Subcutaneous abdominal adipose tissue (tissue), 5 donors: ENCODE data around the gene PLEKHO2.

Source experiments
- H3K27ac ChIP-seq: one replicate; pipeline ENCODE4 v1.7.0; 2013; ENCODE audit warnings: low read depth, mild to moderate bottlenecking, inconsistent platforms, low read length, moderate library complexity
- H3K27me3 ChIP-seq, 5 donors: one replicate each; pipeline ENCODE4 v1.7.0; 2013; ENCODE audit warnings: low read length in 5 of 5, inconsistent platforms in 1 of 5; ENCODE audit not compliant: control insufficient read depth in 5 of 5, insufficient read depth in 4 of 5
- H3K36me3 ChIP-seq, 5 donors: one replicate each; pipeline ENCODE4 v1.7.0; 2013; ENCODE audit warnings: low read length in 5 of 5; ENCODE audit not compliant: control insufficient read depth in 5 of 5, insufficient read depth in 5 of 5
- H3K4me1 ChIP-seq, 5 donors: one replicate each; pipeline ENCODE4 v1.7.0; 2013; ENCODE audit warnings: low read length in 5 of 5, mild to moderate bottlenecking in 3 of 5, moderate library complexity in 1 of 5; ENCODE audit not compliant: control insufficient read depth in 5 of 5, insufficient read depth in 5 of 5
- H3K4me3 ChIP-seq, 5 donors: one replicate each; pipeline ENCODE4 v1.7.0; 2013; ENCODE audit warnings: low read length in 5 of 5, low read depth in 1 of 5
- H3K9ac ChIP-seq, 5 donors: one replicate each; pipeline ENCODE4 v1.7.0; 2013; ENCODE audit warnings: low read length in 5 of 5, mild to moderate bottlenecking in 4 of 5, moderate library complexity in 3 of 5
- H3K9me3 ChIP-seq, 5 donors: one replicate each; pipeline ENCODE4 v1.7.0; 2013; ENCODE audit warnings: low read length in 5 of 5; ENCODE audit not compliant: control insufficient read depth in 5 of 5
- donor health status: healthy.
- donor health status: healthy.
- donor health status: healthy.
- donor health status: healthy.
- donor health status: healthy.

Gene PLEKHO2

GRCh38 chr15:64854041-64854440 is 12.3 kb downstream of the PLEKHO2 start:
- no peaks in the 10 kb centered on the region for H3K27me3 ChIP-seq

GRCh38 chr15:64854526-64854925 is 12.8 kb downstream of the PLEKHO2 start:
- H3K27ac ChIP-seq = peak overlapping the region; percentile 57
- peaks cover 24 to 87% (median 82%) of the 10 kb centered on the region in 5 donors for H3K4me1 ChIP-seq
- H3K4me3 ChIP-seq = peak overlapping the region in 1 of 5 donors; percentile 6
- H3K36me3 ChIP-seq = peaks cover 8 to 90% (median 63%) of the 10 kb centered on the region in 5 donors
- no peaks in the 10 kb centered on the region for H3K9me3 ChIP-seq
- H3K9ac ChIP-seq = peak overlapping the region in 3 of 5 donors; percentile 17 to 53 (median 28)
- H3K27me3 ChIP-seq = no peaks in the 10 kb centered on the region

More at GRCh38 chr15:64854041-64854440, 12.3 kb downstream of the PLEKHO2 start:
- Histone ChIP-seq H3K9me3 (no peaks in the 10 kb centered on the region), H3K27ac (peak overlapping the region; percentile 57), H3K4me1 (peaks cover 24 to 84% (median 78%) of the 10 kb centered on the region in 5 donors), H3K4me3 (peak overlapping the region in 1 of 5 donors; percentile 9), H3K36me3 (peaks cover 7 to 89% (median 62%) of the 10 kb centered on the region in 5 donors), H3K9ac (peak overlapping the region in 2 of 5 donors; percentile 50 to 52)

DNA sequence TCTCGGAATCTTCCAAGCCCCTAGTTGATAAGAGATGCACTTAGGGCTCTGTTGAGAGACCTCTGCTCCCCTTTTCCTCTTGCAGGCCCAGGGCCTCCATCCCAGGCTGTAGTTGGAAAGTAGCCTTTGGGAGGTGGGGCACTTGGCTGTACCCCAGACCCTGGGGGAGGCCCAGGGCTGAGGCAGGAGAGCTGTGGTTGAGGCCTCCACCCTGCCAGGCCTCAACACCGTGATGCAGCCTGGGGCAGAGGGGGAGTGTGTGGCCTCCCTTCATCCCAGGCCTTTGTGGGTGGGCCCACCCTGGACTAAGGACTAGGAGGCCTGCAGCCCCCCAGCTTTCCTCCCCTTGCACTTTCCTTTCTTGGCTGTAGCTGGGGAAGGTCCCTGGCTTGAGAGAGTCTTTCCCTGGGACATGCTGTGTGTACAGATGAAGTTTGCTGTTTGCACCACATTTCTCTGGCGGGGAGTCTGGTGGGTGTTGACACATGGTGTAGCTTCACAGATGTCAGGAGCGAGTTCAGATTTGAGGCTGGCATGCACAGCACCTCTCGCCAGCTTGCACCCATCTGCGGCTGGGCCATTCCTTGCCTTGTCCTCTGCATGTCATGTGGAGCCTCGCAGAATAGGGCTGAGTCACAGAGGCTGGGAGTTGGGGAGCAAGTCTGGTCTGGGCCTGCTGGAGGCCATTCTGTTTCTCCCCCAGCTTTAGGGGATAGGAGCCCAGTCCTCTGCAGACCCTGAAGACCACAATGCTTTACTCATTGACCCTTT is 13.7 kb downstream of the PLEKHO2 start:
- peaks cover 5 to 90% (median 67%) of the 10 kb centered on the region in 5 donors for H3K36me3 ChIP-seq

DNA sequence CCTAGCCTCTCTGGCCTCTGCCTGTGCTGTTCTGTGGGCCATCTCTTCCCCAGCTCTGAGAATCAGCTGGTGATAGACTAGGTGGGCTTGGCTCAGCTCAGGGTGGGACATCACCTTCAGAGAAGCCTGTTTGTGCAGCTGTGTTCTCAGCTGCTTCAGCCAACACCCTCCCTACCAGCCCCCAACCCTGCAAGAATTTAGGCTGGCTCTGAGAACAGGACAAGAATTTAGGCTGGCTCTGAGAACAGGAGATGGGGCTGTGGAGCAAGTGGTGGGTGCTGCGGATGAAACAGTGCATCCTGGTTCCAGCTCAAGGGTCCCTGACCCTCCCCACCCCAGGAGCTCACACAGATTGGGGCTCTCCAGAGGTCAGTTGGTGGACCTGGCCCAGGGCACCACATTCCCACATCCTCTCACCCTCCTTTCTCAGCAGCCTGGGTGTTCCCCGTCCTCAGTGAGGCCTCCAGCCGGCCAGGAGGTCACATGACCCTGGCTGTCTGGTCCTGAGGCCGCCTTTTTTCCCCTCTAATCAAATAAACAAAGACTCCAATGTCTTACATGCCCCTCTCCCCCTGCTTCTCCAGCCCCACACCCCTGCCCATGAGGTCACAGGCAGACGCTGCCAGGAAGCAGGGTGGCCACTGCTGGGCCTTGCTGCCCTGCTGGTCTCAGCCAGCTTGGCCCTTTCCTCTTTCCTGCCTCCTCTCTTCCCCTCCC is 14.9 kb downstream of the PLEKHO2 start:
- Histone ChIP-seq H3K9ac (peak overlapping the region in 3 of 5 donors; percentile 17 to 41 (median 38)), H3K4me1 (peaks cover 22 to 80% (median 77%) of the 10 kb centered on the region in 5 donors), H3K27ac (peak overlapping the region; percentile 83), H3K4me3 (peak overlapping the region in 1 of 5 donors; percentile 20), H3K9me3 (no peaks in the 10 kb centered on the region), H3K36me3 (peaks cover 3 to 91% (median 70%) of the 10 kb centered on the region in 5 donors), H3K27me3 (no peaks in the 10 kb centered on the region)

More for the DNA sequence above, 13.7 kb downstream of the PLEKHO2 start:
- Histone ChIP-seq H3K27ac (peak overlapping the region; percentile 57), H3K4me3 (peak overlapping the region in 1 of 5 donors; percentile 6), H3K27me3 (no peaks in the 10 kb centered on the region), H3K9ac (peak overlapping the region in 2 of 5 donors; percentile 10 to 23), H3K4me1 (peaks cover 24 to 88% (median 79%) of the 10 kb centered on the region in 5 donors), H3K9me3 (no peaks in the 10 kb centered on the region)

- Histone ChIP-seq H3K36me3 (peaks cover 3 to 91% (median 73%) of the 10 kb centered on the region in 5 donors), H3K9me3 (no peaks in the 10 kb centered on the region), H3K4me1 (peaks cover 20 to 80% (median 69%) of the 10 kb centered on the region in 5 donors), H3K27me3 (no peaks in the 10 kb centered on the region), H3K9ac (peak overlapping the region in 2 of 5 donors; percentile 25 to 38), H3K27ac (peak overlapping the region; percentile 83), H3K4me3 (no peak overlapping the region)
Observed at GRCh38 chr15:64857421-64857820, 15.7 kb downstream of the PLEKHO2 start.

DNA sequence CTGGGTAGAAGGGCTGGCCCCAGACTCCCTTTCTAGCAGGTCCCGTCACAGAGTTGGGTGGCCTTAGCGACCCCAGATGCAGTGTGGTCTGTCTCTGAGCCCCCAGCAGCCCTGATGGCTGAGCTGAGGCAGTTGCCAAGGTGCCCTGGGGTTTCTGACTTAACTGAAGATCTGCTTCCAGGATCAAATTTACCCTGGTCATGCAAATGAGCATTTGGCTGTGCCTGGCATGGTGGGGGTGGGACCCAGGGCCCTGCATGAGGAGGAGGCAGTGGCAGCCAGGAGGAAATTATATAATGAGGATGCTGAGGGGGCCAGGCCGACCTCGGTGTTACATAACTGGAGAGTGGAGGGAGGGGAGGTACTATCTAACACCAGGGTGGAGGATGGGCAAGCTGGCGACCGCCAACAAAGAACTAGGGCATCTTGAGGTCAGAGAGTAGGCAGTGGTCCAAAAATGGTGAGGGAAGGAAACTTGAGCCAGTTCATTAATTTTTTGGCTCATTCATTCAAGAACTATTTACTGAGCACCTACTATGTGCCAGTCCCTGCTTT is 16.4 kb downstream of the PLEKHO2 start:
- peak overlapping the region; percentile 83 for H3K27ac ChIP-seq
- H3K27me3 ChIP-seq = no peaks in the 10 kb centered on the region
- H3K9me3 ChIP-seq = no peaks in the 10 kb centered on the region
- peaks cover 3 to 93% (median 76%) of the 10 kb centered on the region in 5 donors for H3K36me3 ChIP-seq
- H3K4me1 ChIP-seq = peaks cover 20 to 78% (median 67%) of the 10 kb centered on the region in 5 donors
- H3K4me3 ChIP-seq = no peak overlapping the region
- no peak overlapping the region for H3K9ac ChIP-seq

- Histone ChIP-seq H3K9me3 (no peaks in the 10 kb centered on the region), H3K27ac (peak overlapping the region; percentile 16), H3K4me1 (peaks cover 14 to 74% (median 61%) of the 10 kb centered on the region in 5 donors), H3K9ac (peak overlapping the region in 1 of 5 donors; percentile 3), H3K4me3 (no peak overlapping the region), H3K27me3 (no peaks in the 10 kb centered on the region), H3K36me3 (peaks cover 3 to 93% (median 75%) of the 10 kb centered on the region in 5 donors)
Observed at GRCh38 chr15:64859226-64859625, 17.5 kb downstream of the PLEKHO2 start.

- H3K27ac ChIP-seq = no peak overlapping the region
- H3K9ac ChIP-seq = peak overlapping the region in 1 of 5 donors; percentile 17
- peaks cover 3 to 93% (median 75%) of the 10 kb centered on the region in 5 donors for H3K36me3 ChIP-seq
- H3K27me3 ChIP-seq = no peaks in the 10 kb centered on the region
- H3K4me1 ChIP-seq = peaks cover 8 to 71% (median 57%) of the 10 kb centered on the region in 5 donors
- H3K9me3 ChIP-seq = no peaks in the 10 kb centered on the region
- H3K4me3 ChIP-seq = no peak overlapping the region
Observed at GRCh38 chr15:64861331-64861730, 19.6 kb downstream of the PLEKHO2 start.

- H3K27ac ChIP-seq = no peak overlapping the region
- peaks cover 3 to 93% (median 77%) of the 10 kb centered on the region in 5 donors for H3K36me3 ChIP-seq
Observed at GRCh38 chr15:64861960-64862359, 20.2 kb downstream of the PLEKHO2 start.

More at GRCh38 chr15:64861960-64862359, 20.2 kb downstream of the PLEKHO2 start:
- Histone ChIP-seq H3K4me1 (peaks cover 7 to 70% (median 51%) of the 10 kb centered on the region in 5 donors), H3K27me3 (no peaks in the 10 kb centered on the region), H3K9me3 (no peaks in the 10 kb centered on the region), H3K4me3 (no peak overlapping the region), H3K9ac (no peak overlapping the region)
